GM18951 (cell line): ENCODE measurements around the gene CXCR4.

ENCODE experiments used
- POLR2A ChIP-seq: IDR thresholded peaks from 4 replicates; pipeline ENCODE4 v1.6.1; 2011; ENCODE audit warnings: mild to moderate bottlenecking; ENCODE audit not compliant: insufficient read length, insufficient read depth; ENCODE audit errors: extremely low read depth
- in situ Hi-C: fragments of 300-500 bp; cut with MboI; formaldehyde crosslinking; loops from one replicate; pipeline ENCODE4 v1.12.0; 2022; ENCODE audit warnings: low sequenced_read_pairs, mixed read lengths, inconsistent platforms; ENCODE audit not compliant: unreplicated experiment

Gene CXCR4

GRCh38 chr2:136136931-136137330, 19.0 kb upstream of the CXCR4 start:
- in situ Hi-C loops: loop anchor here (5.0 to 10.0 kb wide), 2 partner anchors 222 to 240 kb away; no protein-coding TSS in a partner anchor
- no peak for TF ChIP-seq POLR2A

- no peak for TF ChIP-seq POLR2A
- in situ Hi-C loops: loop anchor here (5.0 to 10.0 kb wide), 2 partner anchors 221 to 241 kb away; no protein-coding TSS in a partner anchor
Measured at GRCh38 chr2:136135921-136136906, 18.3 kb upstream of the CXCR4 start.

GRCh38 chr2:136135462-136135861, 17.5 kb upstream of the CXCR4 start:
- no peak for TF ChIP-seq POLR2A
- in situ Hi-C loops: loop anchor here (5.0 to 10.0 kb wide), 2 partner anchors 221 to 242 kb away; no protein-coding TSS in a partner anchor

GRCh38 chr2:136134126-136134525, 16.2 kb upstream of the CXCR4 start:
- in situ Hi-C loops: loop anchor here (10.0 kb wide), 1 partner anchor 219 kb away; no protein-coding TSS in a partner anchor
- no peak for TF ChIP-seq POLR2A

- no peak for TF ChIP-seq POLR2A
- in situ Hi-C loops: loop anchor here (10.0 kb wide), 1 partner anchor 219 kb away; no protein-coding TSS in a partner anchor
Measured at GRCh38 chr2:136133586-136133985, 15.6 kb upstream of the CXCR4 start.

- TF ChIP-seq POLR2A: no peak
- in situ Hi-C loops: loop anchor here (10.0 kb wide), 1 partner anchor 218 kb away; no protein-coding TSS in a partner anchor
Measured at GRCh38 chr2:136133176-136133575, 15.2 kb upstream of the CXCR4 start.

- in situ Hi-C loops: loop anchor here (10.0 kb wide), 1 partner anchor 218 kb away; no protein-coding TSS in a partner anchor
- no peak for TF ChIP-seq POLR2A
Measured at GRCh38 chr2:136132825-136133155, 14.8 kb upstream of the CXCR4 start.

GRCh38 chr2:136131961-136132824, 14.2 kb upstream of the CXCR4 start:
- TF ChIP-seq POLR2A: no peak
- in situ Hi-C loops: loop anchor here (10.0 kb wide), 1 partner anchor 217 kb away; no protein-coding TSS in a partner anchor

- no peak for TF ChIP-seq POLR2A
- in situ Hi-C loops: loop anchor here (10.0 kb wide), 1 partner anchor 217 kb away; no protein-coding TSS in a partner anchor
Measured at GRCh38 chr2:136131484-136131960, 13.6 kb upstream of the CXCR4 start.

GRCh38 chr2:136130511-136130910, 12.6 kb upstream of the CXCR4 start:
- in situ Hi-C loops: loop anchor here (10.0 kb wide), 1 partner anchor 216 kb away; no protein-coding TSS in a partner anchor
- no peak for TF ChIP-seq POLR2A

- TF ChIP-seq POLR2A: no peak
- in situ Hi-C loops: loop anchor here (10.0 kb wide), 1 partner anchor 215 kb away; no protein-coding TSS in a partner anchor
Measured at GRCh38 chr2:136130045-136130444, 12.1 kb upstream of the CXCR4 start.

- in situ Hi-C loops: no loop called here
- TF ChIP-seq POLR2A: no peak
Measured at GRCh38 chr2:136129601-136130000, 11.7 kb upstream of the CXCR4 start.
